Osteocyte (in vitro differentiated cells): ENCODE data around the gene RORC. TPM values are rescaled to one million over a fixed set of nuclear protein-coding genes. Genes with fewer than 3 reads are reported as not detected.

Experiments used
- DNase-seq: peaks from one replicate; pipeline ENCODE4 v3.0.0; 2021; ENCODE audit warnings: mixed read lengths; ENCODE audit not compliant: unreplicated experiment; ENCODE audit errors: extremely low spot score
- H3K27ac Mint-ChIP-seq: one replicate; pipeline ENCODE4 v1.8.0; 2021; ENCODE audit warnings: mild to moderate bottlenecking, mixed read lengths; ENCODE audit not compliant: unreplicated experiment
- H3K27me3 Mint-ChIP-seq: one replicate; pipeline ENCODE4 v1.8.0; 2021; ENCODE audit warnings: mixed read lengths; ENCODE audit not compliant: unreplicated experiment
- H3K36me3 Mint-ChIP-seq: one replicate; pipeline ENCODE4 v1.8.0; 2021; ENCODE audit warnings: mixed read lengths; ENCODE audit not compliant: unreplicated experiment
- H3K4me1 Mint-ChIP-seq: one replicate; pipeline ENCODE4 v1.8.0; 2021; ENCODE audit warnings: mixed read lengths; ENCODE audit not compliant: unreplicated experiment
- H3K4me3 Mint-ChIP-seq: one replicate; pipeline ENCODE4 v1.8.0; 2021; ENCODE audit warnings: mild to moderate bottlenecking, moderate library complexity, mixed read lengths; ENCODE audit not compliant: unreplicated experiment
- H3K9me3 Mint-ChIP-seq: one replicate; pipeline ENCODE4 v1.8.0; 2021; ENCODE audit warnings: mixed read lengths; ENCODE audit not compliant: unreplicated experiment
- total RNA-seq: library from RNA; stranded (reverse); gene quantifications from 2 replicates; pipeline ENCODE4 v1.2.1, GENCODE V29; 2021
- TF ChIP-seq, protein P1 (sequence below): fragments of 200-600 bp; sonication (generic); IDR thresholded peaks from 2 replicates; pipeline ENCODE4 v1.5.0; 2021; ENCODE audit warnings: antibody characterized with exemption, mild to moderate bottlenecking, moderate library complexity

Gene RORC
- total RNA-seq, 1 donor from 2014 or later = not detected

DNA sequence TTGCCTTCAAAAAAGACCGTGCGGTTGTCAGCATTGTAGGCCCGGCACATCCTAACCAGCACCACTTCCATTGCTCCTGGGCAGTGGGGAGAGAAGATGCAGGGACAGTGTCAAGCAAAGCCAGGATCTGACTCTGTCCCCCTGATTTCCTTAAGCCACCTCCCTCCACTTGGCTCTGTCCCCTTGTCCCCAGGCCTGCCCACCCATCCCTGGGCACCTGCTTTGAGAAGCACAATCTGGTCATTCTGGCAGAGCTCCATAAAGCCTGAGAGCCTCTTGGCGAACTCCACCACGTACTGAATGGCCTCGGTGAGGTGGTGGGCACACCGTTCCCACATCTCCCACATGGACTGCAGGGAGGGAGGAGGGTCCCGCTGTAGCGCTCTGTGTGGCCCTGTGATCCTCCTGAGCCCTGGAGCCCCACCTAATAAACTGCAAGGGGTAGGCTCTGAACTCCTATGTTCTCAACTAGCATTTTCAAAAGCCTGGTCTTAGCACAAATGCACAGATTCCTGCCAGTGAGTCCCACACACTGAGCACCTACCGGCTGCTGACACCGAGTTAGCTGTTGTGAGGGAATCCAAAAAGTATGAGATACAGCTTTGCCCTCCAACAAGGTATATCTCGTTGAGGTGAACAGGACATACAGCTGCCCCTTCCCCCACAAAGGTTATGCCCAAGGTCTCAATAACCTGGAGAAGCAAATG is 18.2 kb downstream of the RORC start:
- no peak overlapping the region for H3K4me3 Mint-ChIP-seq
- no peaks in the 10 kb centered on the region for H3K4me1 Mint-ChIP-seq
- TF ChIP-seq, protein P1, sequence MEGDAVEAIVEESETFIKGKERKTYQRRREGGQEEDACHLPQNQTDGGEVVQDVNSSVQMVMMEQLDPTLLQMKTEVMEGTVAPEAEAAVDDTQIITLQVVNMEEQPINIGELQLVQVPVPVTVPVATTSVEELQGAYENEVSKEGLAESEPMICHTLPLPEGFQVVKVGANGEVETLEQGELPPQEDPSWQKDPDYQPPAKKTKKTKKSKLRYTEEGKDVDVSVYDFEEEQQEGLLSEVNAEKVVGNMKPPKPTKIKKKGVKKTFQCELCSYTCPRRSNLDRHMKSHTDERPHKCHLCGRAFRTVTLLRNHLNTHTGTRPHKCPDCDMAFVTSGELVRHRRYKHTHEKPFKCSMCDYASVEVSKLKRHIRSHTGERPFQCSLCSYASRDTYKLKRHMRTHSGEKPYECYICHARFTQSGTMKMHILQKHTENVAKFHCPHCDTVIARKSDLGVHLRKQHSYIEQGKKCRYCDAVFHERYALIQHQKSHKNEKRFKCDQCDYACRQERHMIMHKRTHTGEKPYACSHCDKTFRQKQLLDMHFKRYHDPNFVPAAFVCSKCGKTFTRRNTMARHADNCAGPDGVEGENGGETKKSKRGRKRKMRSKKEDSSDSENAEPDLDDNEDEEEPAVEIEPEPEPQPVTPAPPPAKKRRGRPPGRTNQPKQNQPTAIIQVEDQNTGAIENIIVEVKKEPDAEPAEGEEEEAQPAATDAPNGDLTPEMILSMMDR = no peak
- DNase-seq = no peak
- no peak overlapping the region for H3K27ac Mint-ChIP-seq
- peaks cover 17% of the 10 kb centered on the region for H3K27me3 Mint-ChIP-seq
- no peaks in the 10 kb centered on the region for H3K36me3 Mint-ChIP-seq
- H3K9me3 Mint-ChIP-seq = no peaks in the 10 kb centered on the region

DNA sequence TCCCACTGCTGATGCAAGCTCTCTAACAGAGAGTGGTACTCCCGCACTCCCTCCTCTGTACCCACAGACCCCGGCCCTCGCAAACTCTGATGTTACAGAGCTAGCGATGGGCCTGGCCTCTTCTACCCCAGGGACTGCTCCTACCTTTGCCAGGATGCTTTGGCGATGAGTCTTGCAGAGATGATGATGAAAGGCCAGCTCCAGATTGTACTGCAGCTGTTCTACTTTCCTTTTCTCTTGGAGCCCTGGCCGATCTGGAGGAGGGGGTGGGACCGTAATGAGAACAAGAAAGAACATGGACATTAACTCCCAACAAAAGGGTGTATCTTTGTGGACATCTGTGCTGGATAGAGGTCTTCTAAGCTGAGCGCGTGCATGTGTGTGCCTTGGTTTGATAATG is 20.4 kb downstream of the RORC start:
- Mint-ChIP-seq H3K4me3 (no peak overlapping the region), H3K4me1 (no peaks in the 10 kb centered on the region), H3K36me3 (no peaks in the 10 kb centered on the region), H3K27ac (no peak overlapping the region), H3K27me3 (peaks cover 37% of the 10 kb centered on the region), H3K9me3 (no peaks in the 10 kb centered on the region)
- DNase-seq = no peak
- TF ChIP-seq, protein P1 = no peak

DNA sequence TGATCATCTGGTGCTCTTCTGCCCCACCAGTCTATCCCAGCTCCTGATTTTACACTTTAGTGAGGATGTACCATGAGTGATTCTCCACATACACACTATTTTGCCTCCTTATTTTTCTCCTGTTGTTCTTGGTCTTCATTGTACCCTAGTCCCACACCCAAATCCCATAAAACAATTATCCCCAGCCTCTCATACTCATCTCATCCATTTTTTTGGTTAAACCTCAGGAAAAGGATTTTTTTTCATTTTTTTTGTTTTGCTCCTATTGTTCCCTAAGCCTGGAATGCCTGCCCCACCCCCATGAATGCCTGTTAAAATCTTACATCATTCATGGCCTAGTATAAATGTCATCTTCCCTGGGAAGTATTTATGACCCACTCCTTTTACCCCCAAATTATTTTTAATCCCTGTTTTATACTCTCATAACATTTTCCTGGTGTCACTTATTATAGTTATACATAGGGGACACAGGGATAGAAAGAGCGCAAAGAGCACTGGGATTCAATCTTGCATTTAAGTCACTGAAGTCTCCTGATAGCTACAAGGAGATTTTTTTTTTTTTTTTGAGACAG is 21.5 kb downstream of the RORC start:
- H3K27ac Mint-ChIP-seq = no peak overlapping the region
- TF ChIP-seq, protein P1 = no peak
- no peak overlapping the region for H3K4me3 Mint-ChIP-seq
- no peak for DNase-seq
- H3K4me1 Mint-ChIP-seq = no peaks in the 10 kb centered on the region
- H3K9me3 Mint-ChIP-seq = no peaks in the 10 kb centered on the region
- no peaks in the 10 kb centered on the region for H3K36me3 Mint-ChIP-seq
- peaks cover 45% of the 10 kb centered on the region for H3K27me3 Mint-ChIP-seq

DNA sequence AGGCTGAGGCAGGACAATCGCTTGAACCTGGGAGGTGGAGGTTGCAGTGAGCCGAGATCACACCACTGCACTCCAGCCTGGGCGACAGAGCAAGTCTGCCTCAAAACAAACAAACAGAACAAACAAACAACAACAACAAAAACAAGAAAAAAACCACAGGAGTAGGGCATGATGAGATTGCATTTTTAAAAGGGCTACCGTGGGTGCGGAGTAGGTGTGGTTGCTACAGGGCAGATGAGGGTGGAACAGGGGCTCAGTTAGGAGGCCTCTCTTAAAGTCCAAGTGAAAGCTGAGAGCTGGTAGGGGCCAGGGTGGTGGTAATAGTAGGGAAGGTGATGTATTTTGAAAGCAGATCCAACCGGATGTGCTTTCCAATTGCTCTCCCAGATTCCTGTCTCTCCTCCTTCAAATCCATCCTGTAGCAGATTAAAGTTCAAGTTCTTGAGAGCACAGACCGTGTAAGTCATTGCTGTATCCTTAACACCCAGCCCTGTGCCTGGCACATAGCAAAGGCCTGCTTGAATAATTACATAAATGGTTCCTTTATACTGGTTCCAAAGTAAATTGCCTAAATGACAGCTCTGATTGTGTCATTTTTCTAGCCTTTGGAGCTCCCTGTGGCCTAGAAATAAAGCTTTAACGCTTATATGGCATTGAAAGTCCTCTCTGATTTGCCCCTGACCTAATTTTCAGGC is 22.2 kb downstream of the RORC start:
- TF ChIP-seq, protein P1 = no peak
- no peaks in the 10 kb centered on the region for H3K9me3 Mint-ChIP-seq
- DNase-seq = no peak
- no peak overlapping the region for H3K27ac Mint-ChIP-seq
- H3K4me1 Mint-ChIP-seq = no peaks in the 10 kb centered on the region
- H3K36me3 Mint-ChIP-seq = no peaks in the 10 kb centered on the region
- H3K27me3 Mint-ChIP-seq = peaks cover 52% of the 10 kb centered on the region
- no peak overlapping the region for H3K4me3 Mint-ChIP-seq

DNA sequence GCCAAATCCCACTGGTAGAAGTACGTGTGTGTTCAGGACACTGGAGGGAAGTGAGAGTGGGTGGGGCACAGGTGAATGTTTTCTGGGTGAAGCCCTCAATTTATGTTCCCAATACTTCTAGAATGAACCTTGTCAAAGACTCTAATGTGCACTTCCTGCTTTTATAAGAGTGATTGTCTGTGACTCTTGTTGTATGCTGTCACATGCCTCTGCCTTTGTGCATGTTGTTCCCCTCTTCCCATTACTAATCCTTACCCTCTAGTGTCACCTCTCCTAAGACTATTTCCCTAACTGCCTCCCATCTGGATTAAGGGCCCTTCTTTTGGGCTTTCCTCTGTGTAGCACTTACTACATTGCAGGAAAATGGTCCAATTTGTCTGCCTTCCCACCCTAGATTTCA is 23.8 kb downstream of the RORC start:
- H3K4me1 Mint-ChIP-seq = no peaks in the 10 kb centered on the region
- no peaks in the 10 kb centered on the region for H3K9me3 Mint-ChIP-seq
- H3K36me3 Mint-ChIP-seq = no peaks in the 10 kb centered on the region
- DNase-seq = no peak
- no peak overlapping the region for H3K4me3 Mint-ChIP-seq
- peaks cover 66% of the 10 kb centered on the region for H3K27me3 Mint-ChIP-seq
- TF ChIP-seq, protein P1 = no peak
- no peak overlapping the region for H3K27ac Mint-ChIP-seq
